Caco-2 (cell line): Measurements from ENCODE around the gene SMURF2. TPM values are rescaled to one million over a fixed set of nuclear protein-coding genes. Genes with fewer than 3 reads are reported as not detected.

ENCODE experiments used
- BruUV-seq: library from RNA; stranded (reverse); fragments of 400-500 nt; replicated peaks from 2 replicates; lab custom pipeline; 2021; lab: Mats Ljungman, UMichigan
- CTCF ChIA-PET: fragments of 300-600 bp; sonication (Branson Sonifier 250); formaldehyde crosslinking; loops from one replicate; lab custom pipeline; 2022; ENCODE audit warnings: antibody characterized with exemption; lab: Charles Lee
- POLR2A ChIA-PET: fragments of 300-600 bp; sonication (Branson Sonifier 250); formaldehyde crosslinking; loops from one replicate; lab custom pipeline; 2022; ENCODE audit warnings: antibody characterized with exemption; lab: Charles Lee
- DNase-seq, 2 experiments: peaks; one replicate each; pipeline versions ENCODE4 v3.0.0 to v3.0.0-alpha.2; 2020 to 2022
- H3K27me3 ChIP-seq: replicated peaks from 2 replicates; pipeline ENCODE4 v1.6.0; 2011; ENCODE audit warnings: low read length; ENCODE audit not compliant: control insufficient read depth, insufficient read depth
- H3K36me3 ChIP-seq: 2 replicates; pipeline ENCODE4 v1.5.1; 2011; ENCODE audit warnings: low read length; ENCODE audit not compliant: control insufficient read depth, insufficient read depth
- H3K4me1 ChIP-seq: fragments of 250-450 bp; sonication (Bioruptor Pico); 2 replicates; pipeline ENCODE4 v1.5.1; 2020; ENCODE audit warnings: mild to moderate bottlenecking
- H3K4me3 ChIP-seq: 2 replicates; pipeline ENCODE4 v1.5.1; 2011; ENCODE audit warnings: low read depth, mild to moderate bottlenecking, control low read depth, low read length
- H3K9me3 ChIP-seq: fragments of 250-450 bp; sonication (Bioruptor Pico); 2 replicates; pipeline ENCODE4 v1.5.1; 2020; ENCODE audit warnings: mild to moderate bottlenecking, moderate library complexity
- H3K27ac Mint-ChIP-seq: one replicate; pipeline ENCODE4 v1.8.0; 2022; ENCODE audit warnings: mixed read lengths; ENCODE audit not compliant: unreplicated experiment
- H3K27me3 Mint-ChIP-seq: one replicate; pipeline ENCODE4 v1.8.0; 2022; ENCODE audit warnings: mixed read lengths; ENCODE audit not compliant: insufficient read depth, unreplicated experiment
- H3K36me3 Mint-ChIP-seq: one replicate; pipeline ENCODE4 v1.8.0; 2022; ENCODE audit warnings: mild to moderate bottlenecking, mixed read lengths; ENCODE audit not compliant: insufficient read depth, unreplicated experiment
- H3K4me1 Mint-ChIP-seq: one replicate; pipeline ENCODE4 v1.8.0; 2022; ENCODE audit warnings: low read depth, mixed read lengths; ENCODE audit not compliant: unreplicated experiment
- H3K4me3 Mint-ChIP-seq: one replicate; pipeline ENCODE4 v1.8.0; 2022; ENCODE audit warnings: mild to moderate bottlenecking, moderate library complexity, mixed read lengths; ENCODE audit not compliant: unreplicated experiment
- H3K9me3 Mint-ChIP-seq: one replicate; pipeline ENCODE4 v1.8.0; 2022; ENCODE audit warnings: mixed read lengths; ENCODE audit not compliant: unreplicated experiment
- intact Hi-C: fragments of 100-400 bp; cut with micrococcal nuclease; formaldehyde crosslinking; loops from one replicate; pipeline ENCODE4 v1.10.0; 2022; ENCODE audit not compliant: unreplicated experiment
- total RNA-seq: library from RNA; stranded (reverse); gene quantifications from 2 replicates; pipeline ENCODE4 v1.2.3, GENCODE V29; 2022
- TF ChIP-seq, protein P1 (sequence below), 2 experiments: fragments of 200-600 bp in 1 of 2; IDR thresholded peaks; 1 replicate in 1 of 2; 2 replicates in 1 of 2; pipeline versions ENCODE4 v1.5.1 to v1.8.0; 2011 to 2022; ENCODE audit warnings: antibody characterized with exemption in 1 of 2, control low read depth in 1 of 2, inconsistent platforms in 1 of 2, low read depth in 1 of 2, low read length in 1 of 2, mild to moderate bottlenecking in 1 of 2, moderate library complexity in 1 of 2; ENCODE audit not compliant: insufficient read depth in 1 of 2, severe bottlenecking in 1 of 2, unreplicated experiment in 1 of 2

Gene SMURF2
- total RNA-seq, 1 experiment from 2014 or later: 26.9 TPM

DNA sequence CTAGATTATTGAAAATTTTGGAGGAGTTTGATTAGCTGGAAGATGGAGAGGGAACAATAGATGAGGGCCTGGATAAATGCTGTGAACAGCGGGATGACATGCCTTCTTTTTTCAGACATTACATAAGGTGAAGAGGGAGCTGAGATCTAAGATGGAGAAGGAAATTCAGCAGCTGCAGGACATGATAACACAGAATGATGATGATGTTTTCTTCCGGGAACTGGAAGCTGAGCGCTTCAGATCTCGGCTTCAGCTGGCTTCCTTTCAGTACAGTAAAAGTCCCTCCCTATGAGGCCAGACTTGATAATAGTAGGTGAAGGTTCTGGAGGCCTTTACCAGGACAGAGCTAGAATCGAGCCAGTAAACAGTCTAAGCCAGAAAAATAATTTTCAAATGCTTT, 124.6 kb downstream of the SMURF2 start:
- POLR2A ChIA-PET: interaction anchor here (0.8 kb wide), 1 partner anchor 23 kb away, joined by 3 read pairs; no protein-coding TSS in a partner anchor
- TF ChIP-seq, protein P1, sequence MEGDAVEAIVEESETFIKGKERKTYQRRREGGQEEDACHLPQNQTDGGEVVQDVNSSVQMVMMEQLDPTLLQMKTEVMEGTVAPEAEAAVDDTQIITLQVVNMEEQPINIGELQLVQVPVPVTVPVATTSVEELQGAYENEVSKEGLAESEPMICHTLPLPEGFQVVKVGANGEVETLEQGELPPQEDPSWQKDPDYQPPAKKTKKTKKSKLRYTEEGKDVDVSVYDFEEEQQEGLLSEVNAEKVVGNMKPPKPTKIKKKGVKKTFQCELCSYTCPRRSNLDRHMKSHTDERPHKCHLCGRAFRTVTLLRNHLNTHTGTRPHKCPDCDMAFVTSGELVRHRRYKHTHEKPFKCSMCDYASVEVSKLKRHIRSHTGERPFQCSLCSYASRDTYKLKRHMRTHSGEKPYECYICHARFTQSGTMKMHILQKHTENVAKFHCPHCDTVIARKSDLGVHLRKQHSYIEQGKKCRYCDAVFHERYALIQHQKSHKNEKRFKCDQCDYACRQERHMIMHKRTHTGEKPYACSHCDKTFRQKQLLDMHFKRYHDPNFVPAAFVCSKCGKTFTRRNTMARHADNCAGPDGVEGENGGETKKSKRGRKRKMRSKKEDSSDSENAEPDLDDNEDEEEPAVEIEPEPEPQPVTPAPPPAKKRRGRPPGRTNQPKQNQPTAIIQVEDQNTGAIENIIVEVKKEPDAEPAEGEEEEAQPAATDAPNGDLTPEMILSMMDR (IDR thresholded peaks at IDR 0.05; ENCODE audit: insufficient read depth in 1 of 2, low read depth in 1 of 2, low read length in 1 of 2, severe bottlenecking in 1 of 2, unreplicated experiment in 1 of 2): no peak

DNA sequence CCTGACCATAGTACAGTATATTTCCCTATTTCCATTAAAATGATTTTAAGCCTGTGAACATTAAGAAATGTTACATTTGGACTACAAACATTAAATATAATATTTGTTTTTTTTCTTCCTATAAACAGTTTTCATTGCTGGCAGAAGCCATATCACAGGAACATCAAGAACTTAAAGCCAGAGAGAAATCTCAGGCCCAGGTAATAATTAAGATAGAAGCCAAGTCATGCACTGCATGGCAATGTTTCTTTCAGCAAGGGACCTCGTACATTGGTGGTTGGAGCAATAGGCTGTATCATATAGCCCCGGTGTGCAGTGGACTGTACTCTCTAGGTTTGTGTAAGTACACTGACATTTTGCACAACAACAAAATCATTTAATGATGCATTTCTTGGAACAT, 125.2 kb downstream of the SMURF2 start:
- H3K9me3 ChIP-seq: no peaks in the 10 kb centered on the region
- no TSS peak for BruUV-seq
- CTCF ChIA-PET: no interaction called here
- no peak for DNase-seq
- H3K4me1 Mint-ChIP-seq: peaks cover 5% of the 10 kb centered on the region
- H3K4me1 ChIP-seq: no peaks in the 10 kb centered on the region
- intact Hi-C loops: loop anchor here (5.0 kb wide), 1 partner anchor 110 kb away; no protein-coding TSS in a partner anchor
- H3K4me3 ChIP-seq: no peak overlapping the region
- H3K36me3 Mint-ChIP-seq: peaks cover 69% of the 10 kb centered on the region
- POLR2A ChIA-PET: no interaction called here
- no peaks in the 10 kb centered on the region for H3K27me3 Mint-ChIP-seq
- H3K27me3 ChIP-seq: no peaks in the 10 kb centered on the region
- H3K27ac Mint-ChIP-seq: no peak overlapping the region
- H3K9me3 Mint-ChIP-seq: no peaks in the 10 kb centered on the region
- TF ChIP-seq, protein P1 (IDR thresholded peaks at IDR 0.05; ENCODE audit: insufficient read depth in 1 of 2, low read depth in 1 of 2, low read length in 1 of 2, severe bottlenecking in 1 of 2, unreplicated experiment in 1 of 2): no peak
- peaks cover 3% of the 10 kb centered on the region for H3K36me3 ChIP-seq
- no peak overlapping the region for H3K4me3 Mint-ChIP-seq

More for the DNA sequence above, 124.6 kb downstream of the SMURF2 start:
- CTCF ChIA-PET: no interaction called here
- intact Hi-C loops: loop anchor here (5.0 kb wide), 1 partner anchor 110 kb away; no protein-coding TSS in a partner anchor
- H3K27me3 Mint-ChIP-seq: no peaks in the 10 kb centered on the region
- Histone ChIP-seq H3K27me3 (no peaks in the 10 kb centered on the region), H3K4me3 (no peak overlapping the region), H3K4me1 (no peaks in the 10 kb centered on the region), H3K36me3 (peaks cover 3% of the 10 kb centered on the region), H3K9me3 (no peaks in the 10 kb centered on the region)
- no peak overlapping the region for H3K27ac Mint-ChIP-seq
- no peak overlapping the region for H3K4me3 Mint-ChIP-seq
- no TSS peak for BruUV-seq
- peaks cover 5% of the 10 kb centered on the region for H3K4me1 Mint-ChIP-seq
- H3K36me3 Mint-ChIP-seq: peaks cover 65% of the 10 kb centered on the region
- H3K9me3 Mint-ChIP-seq: no peaks in the 10 kb centered on the region
- DNase-seq: no peak

DNA sequence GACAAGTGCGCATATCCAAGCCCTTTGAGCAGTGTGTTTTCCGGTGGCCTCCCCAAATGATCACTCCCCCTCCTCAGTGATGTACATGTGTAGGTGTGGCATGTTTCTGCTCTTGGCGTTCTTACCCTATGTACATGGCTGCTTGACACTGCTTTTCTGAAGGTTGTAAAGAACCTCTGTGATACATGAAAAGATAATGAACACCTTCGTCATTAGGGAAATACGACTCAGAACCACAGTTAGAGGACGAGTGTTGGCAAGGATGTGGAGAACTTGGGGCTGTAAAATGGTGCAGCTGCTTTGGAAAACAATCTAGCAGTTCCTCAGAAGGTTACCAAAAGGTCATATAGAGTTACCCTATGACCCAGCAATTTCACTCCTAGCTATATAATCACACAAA, 126.8 kb downstream of the SMURF2 start:
- TF ChIP-seq, protein P1 (IDR thresholded peaks at IDR 0.05; ENCODE audit: insufficient read depth in 1 of 2, low read depth in 1 of 2, low read length in 1 of 2, severe bottlenecking in 1 of 2, unreplicated experiment in 1 of 2): no peak

More for the DNA sequence above, 126.8 kb downstream of the SMURF2 start:
- no peak for DNase-seq
- no peak overlapping the region for H3K4me3 Mint-ChIP-seq
- ChIA-PET POLR2A (no interaction called here), CTCF (interaction anchor here (0.6 kb wide), 1 partner anchor 112 kb away, joined by 4 read pairs; no protein-coding TSS in a partner anchor)
- Histone ChIP-seq H3K36me3 (peaks cover 3% of the 10 kb centered on the region), H3K27me3 (no peaks in the 10 kb centered on the region), H3K9me3 (no peaks in the 10 kb centered on the region), H3K4me3 (no peak overlapping the region), H3K4me1 (no peaks in the 10 kb centered on the region)
- no peaks in the 10 kb centered on the region for H3K27me3 Mint-ChIP-seq
- BruUV-seq: no TSS peak
- H3K36me3 Mint-ChIP-seq: peaks cover 85% of the 10 kb centered on the region
- no peaks in the 10 kb centered on the region for H3K9me3 Mint-ChIP-seq
- H3K4me1 Mint-ChIP-seq: peaks cover 5% of the 10 kb centered on the region
- intact Hi-C loops: loop anchor here (5.0 kb wide), 1 partner anchor 112 kb away; no protein-coding TSS in a partner anchor
- no peak overlapping the region for H3K27ac Mint-ChIP-seq
